NCI-H1417 treated with DMSO at 0.1 percent for 48 hours (cell line): ENCODE results near the gene DHRS3.

Experiments
- DNase-seq: peaks from one replicate; lab custom pipeline; 2025; lab: John Stamatoyannopoulos, UW

The DHRS3 gene

DNA sequence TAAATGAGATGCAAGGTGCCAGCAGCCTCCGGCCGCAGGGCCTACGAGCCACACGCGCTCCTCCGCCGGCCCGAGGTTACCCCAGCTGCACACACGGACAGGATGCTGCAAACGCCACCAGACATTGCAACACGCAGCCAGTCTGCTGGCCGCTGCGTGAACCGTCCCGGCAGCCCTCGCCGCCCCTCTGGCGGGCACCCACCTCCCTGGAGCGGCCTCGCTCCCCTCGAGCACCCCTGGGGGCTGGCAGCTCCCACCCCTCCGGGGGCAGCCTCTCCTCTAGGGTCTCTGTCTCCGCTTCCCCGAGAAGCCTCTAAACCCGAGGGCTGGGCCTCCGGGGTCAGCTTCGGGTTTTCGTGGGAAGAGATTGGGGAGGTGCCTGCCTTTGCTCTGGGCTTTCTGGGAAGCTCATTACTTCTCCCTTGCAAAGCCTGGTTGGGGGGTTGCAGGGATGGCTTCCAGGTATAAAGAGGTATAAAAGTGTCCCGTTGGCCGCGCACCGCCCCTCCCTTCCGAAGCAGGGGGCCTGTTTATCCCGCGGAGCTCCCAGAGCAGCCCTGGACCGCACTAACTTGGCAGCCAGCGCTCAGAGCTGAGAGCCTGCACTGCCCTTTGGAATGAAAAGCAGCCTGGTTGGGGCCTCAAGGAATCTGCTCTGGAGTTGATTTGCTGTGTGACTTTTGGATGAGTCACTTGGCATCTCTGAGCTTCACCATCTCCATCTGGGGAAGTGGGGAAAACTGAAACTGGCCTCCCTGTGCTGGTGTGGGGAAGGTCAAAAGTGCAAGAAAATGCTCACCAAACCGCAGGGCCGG lies 21.8 kb downstream of the DHRS3 start:
- no peak for DNase-seq

DNA sequence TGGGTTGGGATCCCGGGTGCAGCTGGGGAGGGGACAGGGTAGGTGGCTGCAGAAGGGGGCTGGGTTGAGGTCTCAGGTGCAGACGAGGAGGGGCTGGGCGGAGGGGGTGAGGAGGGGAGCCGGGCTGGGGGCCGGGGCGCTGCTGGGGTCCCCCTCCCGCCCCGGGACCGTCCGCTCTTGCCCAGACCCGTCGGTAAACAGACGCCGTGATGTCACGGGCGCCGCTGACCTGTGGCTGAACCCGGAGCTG lies 22.3 kb downstream of the DHRS3 start:
- DNase-seq: no peak

DNA sequence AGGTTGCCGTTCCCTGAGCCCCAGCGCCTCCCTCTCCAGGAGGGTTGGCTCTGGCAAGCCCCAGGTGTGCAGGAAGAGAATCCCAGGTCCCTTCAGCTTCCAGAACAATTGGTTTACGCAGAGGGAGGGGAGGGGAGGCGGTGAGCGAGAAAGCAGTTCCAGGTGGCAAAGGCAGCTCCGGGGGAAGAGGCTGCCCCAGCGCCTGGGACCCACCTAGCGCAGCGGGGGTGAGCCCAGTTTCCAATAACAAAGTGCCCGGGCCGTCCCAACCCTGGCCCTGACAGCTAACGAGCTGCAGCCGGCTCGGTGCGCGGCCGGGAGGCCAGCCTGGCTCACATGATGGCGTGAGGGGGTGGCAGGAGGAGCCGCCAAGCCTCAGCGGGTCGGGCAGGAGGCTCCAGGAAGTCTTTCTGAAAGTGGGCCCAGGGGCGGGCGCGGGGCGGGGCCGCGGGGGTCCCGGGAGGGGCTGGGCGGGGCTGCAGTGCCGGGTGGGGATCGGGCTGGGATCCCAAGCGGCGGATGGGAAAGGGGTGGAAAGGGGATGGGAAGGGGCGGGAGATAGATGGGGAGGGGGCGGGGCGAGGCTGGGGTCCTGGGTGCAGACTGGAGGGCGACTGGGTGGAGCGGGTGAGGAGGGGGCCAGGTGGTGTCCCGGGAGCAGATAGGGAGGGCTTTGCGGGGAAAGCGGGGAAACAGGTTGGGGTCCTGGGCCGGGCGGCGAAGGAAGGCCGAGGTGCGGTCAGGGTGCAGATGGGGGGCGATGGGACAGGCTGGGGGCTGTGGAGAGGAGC lies 22.8 kb downstream of the DHRS3 start:
- DNase-seq: no peak

DNA sequence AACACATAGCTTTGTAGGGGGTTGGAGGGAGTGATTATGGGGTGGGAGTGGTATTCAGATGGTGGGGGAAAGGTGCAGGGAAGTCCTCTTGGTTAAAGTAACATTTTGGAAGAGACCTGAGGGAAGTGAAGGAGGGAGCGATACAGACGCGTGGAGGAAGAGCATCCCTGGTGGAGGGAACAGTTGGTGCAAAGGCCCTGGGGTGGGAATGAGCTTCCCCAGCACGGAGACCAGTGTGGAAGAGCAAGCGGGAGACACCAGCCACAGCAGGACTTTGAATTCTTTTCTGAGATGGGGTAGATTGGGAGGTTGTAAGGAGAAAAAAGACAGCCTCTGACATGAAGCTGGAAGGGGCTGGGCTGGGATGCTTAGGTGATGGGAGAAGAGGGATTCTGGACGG lies 23.5 kb downstream of the DHRS3 start:
- DNase-seq: no peak

DNA sequence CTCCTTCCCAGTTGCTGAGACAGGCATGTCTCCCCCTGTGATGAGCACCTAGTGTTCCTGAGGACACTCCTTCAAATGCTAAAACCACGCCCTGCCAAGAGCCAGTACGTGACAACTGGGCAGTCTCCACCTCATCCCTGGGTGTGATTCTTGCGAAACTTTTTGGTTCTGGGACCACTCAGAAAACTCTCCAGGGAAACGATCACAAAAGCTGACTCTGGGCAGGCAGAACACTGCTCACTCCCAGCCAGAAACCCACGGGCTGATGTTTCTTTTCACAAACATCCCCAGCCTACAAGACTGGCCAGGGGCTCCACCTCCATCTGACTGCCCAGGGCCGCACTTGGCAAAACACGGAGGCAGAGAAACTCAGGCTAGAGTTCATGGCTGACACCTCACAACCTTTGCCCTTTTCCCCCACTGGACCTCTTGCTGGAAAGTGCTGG lies 24.4 kb downstream of the DHRS3 start:
- no peak for DNase-seq

DNA sequence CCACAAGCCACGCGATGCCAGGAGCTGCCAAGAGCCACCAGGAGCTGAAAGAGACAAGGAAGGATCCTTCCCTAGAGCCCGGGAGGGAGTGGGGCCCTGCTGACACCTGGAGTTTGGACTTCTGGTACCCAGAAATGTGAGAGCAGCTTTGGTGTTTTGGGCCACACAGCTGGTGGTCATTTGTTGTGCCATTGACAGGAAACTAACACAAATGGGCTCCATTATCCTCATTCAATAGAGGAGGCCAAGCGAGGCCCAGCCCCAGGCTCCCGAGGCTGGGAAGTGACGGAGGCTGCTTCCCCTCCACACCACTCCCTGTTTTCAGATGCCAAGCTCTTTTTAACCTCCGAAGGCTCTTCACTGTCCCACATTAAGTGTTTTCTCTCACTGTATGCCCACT lies 25.5 kb downstream of the DHRS3 start:
- DNase-seq: no peak

DNA sequence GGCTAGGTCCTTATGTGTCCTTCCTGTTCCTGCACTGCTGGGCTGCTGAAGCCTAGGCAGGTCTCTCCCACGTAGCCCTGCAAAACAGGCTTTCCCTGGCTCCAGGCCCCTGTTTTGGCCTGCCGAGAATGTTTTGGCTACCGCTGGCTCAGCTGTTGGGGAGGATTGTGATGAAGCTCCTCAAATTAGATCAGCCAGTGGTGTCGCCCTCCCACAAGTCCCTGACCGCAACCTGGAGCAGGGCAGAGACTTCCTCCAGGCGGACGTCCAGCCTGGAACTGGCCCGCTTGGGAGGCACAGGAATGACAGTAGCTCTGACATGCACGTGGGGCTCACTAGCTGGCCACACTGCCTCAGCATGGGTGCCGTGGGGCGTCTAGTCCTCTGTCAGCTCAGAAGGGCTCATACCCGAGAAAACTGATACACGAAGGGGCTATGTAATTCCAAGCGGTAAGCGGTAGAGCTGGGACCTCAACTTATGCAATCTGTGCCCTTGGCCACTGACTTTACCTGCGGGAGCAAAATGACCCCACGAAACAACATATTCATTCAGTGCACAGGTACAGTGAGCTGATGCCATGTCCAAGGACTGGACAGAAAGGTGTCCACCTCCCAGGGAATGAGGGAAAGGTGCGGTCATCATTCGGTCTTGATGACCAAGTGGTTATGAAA lies 26.6 kb downstream of the DHRS3 start:
- no peak for DNase-seq

DNA sequence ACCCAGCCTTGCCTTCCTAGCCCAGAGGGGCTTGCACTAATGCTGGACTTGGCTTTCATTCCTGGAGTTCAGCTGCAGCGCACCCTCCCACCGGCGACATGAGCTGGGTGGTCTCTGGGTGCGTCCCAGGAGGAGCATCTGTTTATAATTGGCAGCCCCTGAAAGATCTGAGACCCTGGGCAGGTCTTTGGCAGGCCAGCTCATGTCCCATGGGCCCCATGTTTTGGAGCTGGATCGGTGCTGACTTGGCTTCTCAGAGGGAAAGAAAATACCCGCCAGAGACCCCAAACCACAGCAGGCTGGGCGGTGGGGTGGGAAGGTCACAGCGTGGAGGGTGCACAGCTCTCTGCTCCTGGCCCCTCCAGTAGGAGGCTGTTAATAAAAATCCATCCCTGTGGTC lies 29.3 kb downstream of the DHRS3 start:
- no peak for DNase-seq

DNA sequence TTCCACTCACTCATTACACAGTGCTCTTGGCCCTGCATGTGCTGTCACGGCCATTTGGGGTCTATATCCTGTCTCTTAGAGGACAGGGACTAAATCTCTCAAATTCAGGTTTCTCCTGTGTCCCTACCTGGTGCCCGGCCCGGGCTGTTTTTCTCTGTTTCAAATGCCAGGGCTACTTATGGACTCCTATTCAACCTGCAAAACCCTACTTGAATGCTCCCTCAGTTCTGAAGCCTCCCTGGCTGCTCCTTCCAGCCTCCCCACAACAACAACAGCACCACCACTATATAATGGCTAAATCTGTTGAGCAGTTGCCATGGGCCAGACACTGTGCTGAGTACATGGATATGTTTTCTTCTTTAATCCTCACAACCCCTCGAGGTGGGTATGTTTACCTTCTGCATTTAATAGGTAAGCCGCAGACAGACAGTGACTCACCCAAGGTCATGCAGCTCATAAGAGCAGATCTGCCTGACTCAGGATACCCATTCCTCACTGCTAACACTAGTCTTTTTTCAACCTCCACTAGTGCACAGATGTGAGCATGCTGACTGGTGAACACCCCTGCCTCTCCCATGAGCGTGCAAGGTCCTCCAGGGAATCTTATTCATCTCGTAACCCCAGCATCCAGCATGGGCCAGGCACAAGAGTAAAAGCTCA lies 29.9 kb downstream of the DHRS3 start:
- no peak for DNase-seq

DNA sequence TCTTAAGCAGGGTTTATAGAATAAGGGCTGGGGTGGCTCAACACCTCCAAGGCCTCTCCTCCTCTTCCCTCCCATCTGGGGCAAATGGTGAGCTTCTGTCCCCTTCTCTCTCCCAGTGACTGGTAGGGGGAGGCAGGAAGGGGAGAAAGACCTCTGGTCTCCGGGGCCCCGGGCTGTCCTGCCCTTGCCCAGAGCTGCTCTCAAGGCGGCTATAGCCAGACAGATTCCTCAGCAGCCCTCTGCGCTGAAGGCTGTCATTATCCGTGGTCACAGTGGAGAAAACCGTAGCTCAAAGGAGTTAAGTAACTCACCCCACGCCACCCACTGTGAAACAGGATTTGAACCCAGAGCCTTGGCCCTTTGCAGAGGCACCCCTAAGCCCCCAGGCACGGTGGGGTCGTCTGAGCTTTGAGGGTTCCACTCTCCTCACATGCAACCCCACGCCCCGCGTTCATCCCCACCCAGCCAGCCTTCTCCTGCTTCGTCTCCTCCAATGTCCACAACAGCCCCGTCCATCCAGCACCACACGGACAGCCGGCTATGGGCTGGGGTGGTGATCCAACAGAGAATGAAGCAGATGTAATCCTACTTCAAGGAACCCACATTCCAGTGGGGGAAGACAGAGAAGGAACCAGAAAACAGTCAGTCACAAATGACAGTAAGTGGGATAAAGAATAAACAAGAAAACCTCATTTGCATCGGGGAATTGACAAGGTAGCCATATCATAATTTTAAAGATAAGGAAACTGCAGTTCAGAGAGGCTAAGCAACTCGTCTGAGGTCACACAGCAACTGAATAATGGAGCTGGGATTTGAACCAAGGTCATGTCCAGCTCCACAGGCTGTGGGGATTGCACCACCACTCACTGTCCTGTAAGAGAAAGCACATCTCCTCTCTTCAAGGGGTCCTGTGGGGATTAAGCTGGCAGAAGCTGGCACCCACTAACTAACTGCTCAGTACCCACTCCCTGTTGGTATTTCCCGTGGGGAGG lies 31.8 kb downstream of the DHRS3 start:
- no peak for DNase-seq

DNA sequence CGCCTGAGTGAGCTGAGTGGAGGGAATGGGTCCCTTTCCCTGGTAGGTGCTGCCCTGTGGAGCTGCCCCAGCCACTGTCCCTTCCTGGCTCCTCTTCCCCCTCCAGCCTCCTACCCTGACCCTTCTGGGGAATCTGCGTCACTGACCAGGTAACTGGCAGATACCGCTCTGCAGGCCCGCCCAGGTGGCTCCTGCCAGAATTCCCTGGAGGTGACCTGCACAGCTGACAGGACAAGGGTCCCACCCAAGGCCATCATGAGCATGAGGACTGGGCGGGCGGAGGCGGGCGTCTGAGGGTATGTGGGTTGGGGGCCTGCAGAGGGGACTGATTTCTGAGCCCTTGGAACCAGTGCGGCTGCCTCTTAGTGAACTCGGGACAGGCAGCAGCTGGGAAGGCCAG lies 32.5 kb downstream of the DHRS3 start:
- DNase-seq: no peak

DNA sequence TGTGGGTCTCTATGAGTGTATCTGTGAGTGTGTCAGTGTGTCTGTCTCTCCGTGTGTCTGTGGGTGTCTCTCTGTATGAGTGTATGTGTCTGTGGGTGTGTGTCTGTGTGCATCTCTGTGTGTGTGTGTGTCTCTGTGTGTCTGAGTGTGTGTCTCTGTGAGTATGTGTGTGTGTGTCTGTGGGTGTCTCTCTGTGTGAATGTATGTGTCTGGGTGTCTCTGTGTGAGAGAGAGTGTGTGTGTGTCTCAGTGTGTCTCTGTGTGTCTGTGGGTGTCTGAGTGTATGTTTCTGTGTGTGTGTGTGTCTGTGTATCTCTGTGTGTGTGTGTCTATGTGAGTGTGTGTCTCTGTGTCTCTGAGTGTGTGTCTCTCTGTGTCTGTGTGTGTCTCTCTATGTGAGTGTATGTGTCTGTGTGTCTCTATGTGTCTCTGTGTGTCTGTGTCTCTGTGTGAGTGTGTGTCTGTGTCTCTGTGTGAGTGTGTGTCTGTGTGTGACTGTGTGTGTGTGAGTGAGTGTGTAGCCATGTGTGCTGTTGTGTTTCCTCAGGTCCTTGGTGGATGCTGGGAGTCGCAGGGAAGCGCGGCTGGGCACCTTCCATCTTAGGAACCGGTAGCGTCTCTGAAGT lies 33.0 kb downstream of the DHRS3 start:
- no peak for DNase-seq

DNA sequence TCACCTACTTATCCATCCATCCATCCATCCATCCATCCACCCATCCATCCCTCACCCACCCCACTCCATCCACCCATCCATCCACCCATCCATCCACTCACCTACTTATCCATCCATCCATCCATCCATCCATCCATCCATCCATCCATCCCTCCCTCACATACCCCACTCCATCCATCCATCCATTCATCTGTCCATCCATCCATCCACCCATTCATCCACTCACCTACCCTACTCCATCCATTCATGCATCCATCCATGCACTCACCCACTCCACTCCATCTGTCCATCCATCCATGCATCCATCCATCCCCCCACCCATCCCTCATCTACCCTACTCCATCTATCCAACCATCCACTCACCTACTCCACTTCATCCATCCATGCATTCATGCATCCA lies 34.5 kb downstream of the DHRS3 start:
- DNase-seq: no peak

DNA sequence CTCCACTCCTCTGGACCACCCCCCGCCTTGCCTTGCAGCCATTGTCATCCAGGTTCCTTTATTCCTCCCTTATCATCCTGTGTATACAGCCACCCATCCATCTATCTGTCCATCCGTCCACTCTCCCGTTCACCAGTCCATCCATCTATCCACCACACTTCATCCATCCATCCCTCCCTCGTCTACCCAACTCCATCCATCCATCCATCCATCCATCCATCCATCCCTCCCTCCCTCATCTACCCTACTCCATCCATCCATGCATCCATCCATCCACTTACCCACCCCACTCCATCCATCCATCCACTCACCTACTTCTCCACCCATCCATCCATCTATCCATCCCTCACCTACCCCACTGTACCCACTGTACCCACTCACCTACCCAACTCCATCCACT lies 35.4 kb downstream of the DHRS3 start:
- no peak for DNase-seq

DNA sequence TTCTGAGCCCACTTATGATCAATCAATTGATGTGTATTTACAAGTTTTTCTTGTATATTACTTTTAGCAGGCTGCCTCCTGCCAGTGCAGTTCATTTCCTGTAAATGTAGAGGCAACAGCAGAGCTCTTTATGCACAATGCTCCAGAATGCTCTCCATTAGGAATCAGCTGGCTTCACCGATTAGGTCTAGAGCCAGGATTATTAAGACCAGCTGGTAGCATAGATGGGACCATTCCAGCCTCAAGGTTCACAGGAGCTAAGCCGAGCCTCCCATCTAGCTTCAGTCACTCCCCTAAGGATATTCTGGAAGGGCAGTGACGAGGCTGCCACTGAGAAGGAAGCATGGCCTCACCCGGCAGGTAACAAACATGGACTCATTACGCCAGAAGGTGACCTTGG lies 36.8 kb downstream of the DHRS3 start:
- DNase-seq: no peak

DNA sequence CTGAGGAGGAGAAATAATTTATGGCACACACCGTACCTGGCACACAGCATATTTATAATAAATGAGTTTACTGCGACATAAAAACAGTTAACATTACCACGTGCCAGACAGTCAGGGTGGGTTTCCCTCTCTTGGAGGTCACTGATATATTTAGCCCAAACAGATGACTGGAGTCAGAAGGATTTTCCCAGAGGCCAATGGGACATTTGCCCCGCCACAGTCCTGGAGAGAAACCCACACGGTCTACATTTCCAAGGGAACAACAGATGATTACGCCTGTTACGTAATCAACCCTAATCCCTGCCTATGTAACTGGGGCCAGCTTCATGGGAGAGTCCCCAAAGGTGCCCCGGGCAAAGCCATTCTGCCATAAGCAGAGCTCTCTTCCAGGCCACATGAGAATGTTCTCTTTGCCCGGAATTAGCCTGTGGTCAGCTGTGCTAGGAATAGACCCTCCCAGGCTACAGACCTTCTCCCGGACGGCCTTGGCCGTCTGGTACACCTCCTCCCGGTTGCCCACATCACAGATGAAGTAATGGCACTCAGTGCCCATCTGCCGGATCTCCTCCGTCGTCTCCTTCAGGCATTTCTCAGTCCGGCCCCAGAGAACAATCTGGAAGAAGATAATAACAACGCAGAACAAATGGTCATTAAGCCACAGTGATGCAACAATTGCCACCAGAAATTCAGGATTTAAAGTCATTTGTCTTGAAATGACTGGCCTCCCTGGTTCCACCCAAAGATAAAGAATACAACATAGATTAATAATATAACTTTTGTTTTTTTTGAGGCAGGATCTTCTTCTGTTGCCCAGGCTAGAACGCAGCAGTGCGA lies 37.7 kb downstream of the DHRS3 start:
- DNase-seq: no peak

DNA sequence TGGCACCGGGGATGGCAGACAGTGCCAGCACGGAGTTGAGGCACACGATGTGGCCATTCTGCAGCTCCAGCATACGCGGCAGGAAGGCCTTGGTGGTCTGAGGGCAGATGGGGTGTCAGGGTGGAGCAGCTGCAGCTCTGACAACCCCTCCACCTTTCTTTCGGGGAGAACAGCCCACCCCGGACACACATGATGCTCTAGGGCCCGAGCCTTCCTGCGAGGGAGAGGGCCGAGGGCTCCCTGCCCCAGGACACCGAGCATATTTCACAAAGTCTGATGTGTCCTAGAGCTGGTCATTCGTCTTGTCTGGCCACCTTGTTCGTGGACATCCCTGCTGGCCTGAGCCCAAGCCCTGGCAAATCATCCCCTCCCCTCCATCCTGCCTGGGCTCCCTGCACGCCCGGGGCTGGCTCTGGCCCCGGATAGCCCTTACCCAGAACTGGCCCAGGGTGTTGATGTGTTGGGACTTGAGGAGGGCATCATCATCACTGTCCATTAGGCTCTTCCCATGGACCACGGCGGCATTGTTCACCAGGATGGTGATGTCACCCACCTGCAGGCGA lies 39.1 kb downstream of the DHRS3 start:
- DNase-seq: no peak

DNA sequence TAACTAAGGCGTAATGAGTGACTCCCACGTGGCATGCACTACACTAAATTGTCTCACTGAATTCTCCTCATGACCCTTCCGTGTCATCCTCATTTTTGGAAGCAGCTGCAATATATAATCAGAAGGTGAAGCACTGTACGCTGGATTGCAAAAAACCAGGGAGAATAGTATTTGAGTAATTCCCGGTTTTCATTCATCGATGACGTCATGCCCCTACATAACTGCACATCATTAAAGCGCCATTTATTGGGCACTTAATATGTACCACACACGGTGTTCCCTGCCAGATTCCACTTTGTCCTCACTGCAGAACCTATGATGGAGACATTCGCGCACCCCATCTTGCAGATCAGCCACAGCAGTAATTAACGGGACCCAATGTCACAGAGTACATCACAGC lies 41.0 kb downstream of the DHRS3 start:
- no peak for DNase-seq

DNA sequence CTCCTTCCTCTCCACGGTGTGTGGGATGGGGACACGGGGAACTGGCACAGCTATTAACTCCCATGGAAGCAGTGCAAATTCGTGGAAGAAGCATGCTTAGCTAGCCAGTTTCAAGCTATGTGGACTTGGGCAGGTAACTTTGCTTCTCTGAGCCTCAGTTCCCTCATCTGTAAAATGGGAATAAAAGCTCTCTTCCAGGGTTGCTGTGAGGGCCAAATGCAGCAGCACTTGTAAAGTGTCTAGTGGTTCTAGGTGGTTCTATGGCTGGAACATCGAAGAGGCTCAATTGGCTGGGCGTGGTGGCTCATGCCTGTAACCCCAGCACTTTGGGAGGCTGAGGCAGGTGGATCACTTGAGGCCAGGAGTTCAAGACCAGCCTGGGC lies 43.3 kb downstream of the DHRS3 start:
- no peak for DNase-seq
